Endodermal cell (in vitro differentiated cells): Measurements from ENCODE around the gene PROP1. TPM values are rescaled to one million over a fixed set of nuclear protein-coding genes. Genes with fewer than 3 reads are reported as not detected.

Experiments
- DNase-seq: peaks from one replicate; pipeline ENCODE4 v3.0.0-alpha.2; 2017
- H3K27ac ChIP-seq: 2 replicates; pipeline ENCODE4 v1.5.1; 2013; ENCODE audit warnings: mild to moderate bottlenecking, low read depth, low read length, moderate library complexity
- H3K27me3 ChIP-seq: 2 replicates; pipeline ENCODE4 v1.6.1; 2013; ENCODE audit warnings: mild to moderate bottlenecking, low read length, moderate library complexity; ENCODE audit not compliant: insufficient read depth, control insufficient read depth, poor library complexity, severe bottlenecking
- H3K36me3 ChIP-seq: 2 replicates; pipeline ENCODE4 v1.7.0; 2013; ENCODE audit warnings: mild to moderate bottlenecking, low read length, moderate library complexity; ENCODE audit not compliant: control insufficient read depth, insufficient read depth
- H3K4me1 ChIP-seq: one replicate; pipeline ENCODE4 v1.7.0; 2013; ENCODE audit warnings: low read length; ENCODE audit not compliant: control insufficient read depth, insufficient read depth
- H3K4me3 ChIP-seq: 2 replicates; pipeline ENCODE4 v1.5.1; 2013; ENCODE audit warnings: mild to moderate bottlenecking, low read length, moderate library complexity
- H3K9ac ChIP-seq: 2 replicates; pipeline ENCODE4 v1.6.1; 2013; ENCODE audit warnings: mild to moderate bottlenecking, low read length, moderate library complexity; ENCODE audit not compliant: poor library complexity, severe bottlenecking; ENCODE audit errors: extremely low read depth
- H3K9me3 ChIP-seq: 2 replicates; pipeline ENCODE4 v1.6.1; 2013; ENCODE audit warnings: mild to moderate bottlenecking, low read length, moderate library complexity; ENCODE audit not compliant: control insufficient read depth
- H3K27ac Mint-ChIP-seq: 2 replicates; pipeline ENCODE4 v1.8.0; 2020; ENCODE audit warnings: mixed read lengths
- H3K27me3 Mint-ChIP-seq: 2 replicates; pipeline ENCODE4 v1.8.0; 2021; ENCODE audit warnings: mild to moderate bottlenecking, mixed read lengths; ENCODE audit not compliant: insufficient read depth
- H3K36me3 Mint-ChIP-seq: 2 replicates; pipeline ENCODE4 v1.8.0; 2020; ENCODE audit warnings: low read depth, mixed read lengths
- H3K4me1 Mint-ChIP-seq: 2 replicates; pipeline ENCODE4 v1.8.0; 2020; ENCODE audit warnings: mixed read lengths
- H3K4me3 Mint-ChIP-seq: 2 replicates; pipeline ENCODE4 v1.8.0; 2020; ENCODE audit warnings: mild to moderate bottlenecking, moderate library complexity, mixed read lengths
- H3K9me3 Mint-ChIP-seq: 2 replicates; pipeline ENCODE4 v1.8.0; 2020; ENCODE audit warnings: mild to moderate bottlenecking, mixed read lengths
- WGBS, 2 experiments: methylation state at CpG; one replicate each; pipeline versions ENCODE4 v1.1.5 to v1.1.7; 2013; ENCODE audit warnings: missing lambda C conversion rate in 2 of 2, mixed read lengths in 1 of 2; ENCODE audit not compliant: insufficient coverage in 1 of 2, insufficient read length in 1 of 2; 5-methylcytosine and 5-hydroxymethylcytosine counted together
- total RNA-seq, 2 donors: library from RNA; stranded (reverse); fragmentation: NEBNext Ultra II Directional in 1 of 2; extraction: Animal tissue kit (Norgen Biotek cat#: 25700) in 1 of 2; gene quantifications; 2 replicates in 1 of 2; 3 replicates in 1 of 2; pipeline ENCODE4 v1.2.1, GENCODE V29; 2021
- TF ChIP-seq, protein P1 (sequence below): fragments of 200-600 bp; sonication (generic); conservative IDR thresholded peaks from 2 replicates; pipeline ENCODE4 v1.5.0; 2021; ENCODE audit warnings: antibody characterized with exemption, mild to moderate bottlenecking

The PROP1 gene
- total RNA-seq, 2 donors from 2014 or later, result not detected

GRCh38 chr5:177985430-177986040 is 10.5 kb downstream of the PROP1 start:
- Histone ChIP-seq H3K4me1 (no peaks in the 10 kb centered on the region), H3K27me3 (peaks cover 21% of the 10 kb centered on the region), H3K27ac (no peak overlapping the region), H3K9ac (no peak overlapping the region), H3K36me3 (no peaks in the 10 kb centered on the region), H3K9me3 (no peaks in the 10 kb centered on the region), H3K4me3 (no peak overlapping the region)
- H3K4me3 Mint-ChIP-seq, result no peak overlapping the region
- DNase-seq, result no peak
- H3K9me3 Mint-ChIP-seq, result no peaks in the 10 kb centered on the region
- no peaks in the 10 kb centered on the region for H3K36me3 Mint-ChIP-seq
- peaks cover 24% of the 10 kb centered on the region for H3K27me3 Mint-ChIP-seq
- WGBS, 2 experiments, result 80 to 85% methylated on average over 25 to 50 of the region's 50 CpGs
- no peaks in the 10 kb centered on the region for H3K4me1 Mint-ChIP-seq
- H3K27ac Mint-ChIP-seq, result no peak overlapping the region
- TF ChIP-seq, protein P1, sequence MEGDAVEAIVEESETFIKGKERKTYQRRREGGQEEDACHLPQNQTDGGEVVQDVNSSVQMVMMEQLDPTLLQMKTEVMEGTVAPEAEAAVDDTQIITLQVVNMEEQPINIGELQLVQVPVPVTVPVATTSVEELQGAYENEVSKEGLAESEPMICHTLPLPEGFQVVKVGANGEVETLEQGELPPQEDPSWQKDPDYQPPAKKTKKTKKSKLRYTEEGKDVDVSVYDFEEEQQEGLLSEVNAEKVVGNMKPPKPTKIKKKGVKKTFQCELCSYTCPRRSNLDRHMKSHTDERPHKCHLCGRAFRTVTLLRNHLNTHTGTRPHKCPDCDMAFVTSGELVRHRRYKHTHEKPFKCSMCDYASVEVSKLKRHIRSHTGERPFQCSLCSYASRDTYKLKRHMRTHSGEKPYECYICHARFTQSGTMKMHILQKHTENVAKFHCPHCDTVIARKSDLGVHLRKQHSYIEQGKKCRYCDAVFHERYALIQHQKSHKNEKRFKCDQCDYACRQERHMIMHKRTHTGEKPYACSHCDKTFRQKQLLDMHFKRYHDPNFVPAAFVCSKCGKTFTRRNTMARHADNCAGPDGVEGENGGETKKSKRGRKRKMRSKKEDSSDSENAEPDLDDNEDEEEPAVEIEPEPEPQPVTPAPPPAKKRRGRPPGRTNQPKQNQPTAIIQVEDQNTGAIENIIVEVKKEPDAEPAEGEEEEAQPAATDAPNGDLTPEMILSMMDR, result no peak

- 62 to 79% methylated on average over 15 to 47 of the region's 47 CpGs for WGBS, 2 experiments
- H3K27me3 Mint-ChIP-seq, result peaks cover 24% of the 10 kb centered on the region
- Histone ChIP-seq H3K9ac (no peak overlapping the region), H3K27ac (no peak overlapping the region), H3K27me3 (peaks cover 21% of the 10 kb centered on the region), H3K4me3 (no peak overlapping the region), H3K36me3 (no peaks in the 10 kb centered on the region), H3K4me1 (no peaks in the 10 kb centered on the region), H3K9me3 (no peaks in the 10 kb centered on the region)
- H3K4me3 Mint-ChIP-seq, result no peak overlapping the region
- no peaks in the 10 kb centered on the region for H3K36me3 Mint-ChIP-seq
- no peaks in the 10 kb centered on the region for H3K9me3 Mint-ChIP-seq
- TF ChIP-seq, protein P1, result no peak
- no peak overlapping the region for H3K27ac Mint-ChIP-seq
- no peaks in the 10 kb centered on the region for H3K4me1 Mint-ChIP-seq
- DNase-seq, result no peak
Observed at GRCh38 chr5:177984584-177985206, 11.3 kb downstream of the PROP1 start.

DNA sequence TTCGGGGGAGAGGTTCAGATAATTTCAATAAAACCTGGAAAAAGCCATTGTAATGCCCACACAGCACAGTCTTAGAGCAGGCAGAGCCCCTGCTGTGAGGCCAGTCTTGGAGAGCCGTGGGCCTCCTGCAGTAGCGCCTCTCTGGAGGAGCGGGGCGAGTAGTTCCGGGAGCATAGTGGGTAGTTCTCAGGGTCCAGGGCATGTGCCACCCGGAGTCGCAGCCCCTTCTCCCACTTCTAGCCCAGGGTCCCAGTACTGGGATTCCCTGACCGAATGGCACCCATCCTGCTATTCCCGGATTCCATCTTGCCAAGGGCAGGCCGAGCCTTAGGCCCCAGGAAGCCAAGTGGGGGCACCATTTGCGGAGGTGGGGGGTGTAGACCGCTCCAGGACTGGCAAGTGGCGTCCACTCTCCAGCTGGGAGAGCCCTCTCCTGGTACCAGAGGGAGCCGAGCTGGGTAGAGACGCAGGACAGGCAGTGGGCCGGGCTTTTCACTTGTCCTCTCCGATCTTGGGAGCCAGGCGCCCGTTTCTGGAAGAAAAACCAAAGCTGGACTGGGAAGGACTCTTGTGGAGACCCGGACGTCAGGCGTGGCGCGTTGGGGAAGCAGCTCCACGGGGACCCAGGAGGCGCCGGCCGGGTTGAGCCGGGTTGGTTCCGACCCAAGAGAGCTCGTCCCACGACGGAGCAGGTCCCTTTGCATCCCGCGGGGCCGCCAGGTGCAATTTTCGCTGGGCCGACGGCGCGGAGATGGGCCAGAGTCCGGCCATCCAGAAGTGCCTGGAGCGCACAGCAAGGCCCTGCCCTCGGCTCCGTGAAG is 12.1 kb downstream of the PROP1 start:
- no peak for DNase-seq
- Mint-ChIP-seq H3K4me3 (no peak overlapping the region), H3K27ac (no peak overlapping the region), H3K27me3 (peaks cover 24% of the 10 kb centered on the region), H3K9me3 (no peaks in the 10 kb centered on the region), H3K4me1 (no peaks in the 10 kb centered on the region), H3K36me3 (no peaks in the 10 kb centered on the region)
- WGBS, 2 experiments, result 88 to 89% methylated on average over 20 to 46 of the region's 46 CpGs
- no peaks in the 10 kb centered on the region for H3K9me3 ChIP-seq
- no peaks in the 10 kb centered on the region for H3K4me1 ChIP-seq
- no peak overlapping the region for H3K4me3 ChIP-seq
- peaks cover 21% of the 10 kb centered on the region for H3K27me3 ChIP-seq
- no peak overlapping the region for H3K9ac ChIP-seq
- no peaks in the 10 kb centered on the region for H3K36me3 ChIP-seq
- TF ChIP-seq, protein P1, result no peak
- H3K27ac ChIP-seq, result no peak overlapping the region
